HL-60 (cell line): Measurements from ENCODE around the gene ZNF423.

Experiments
- DNase-seq, 2 experiments: peaks; one replicate each; pipeline ENCODE4 v3.0.0-alpha.2; 2010 to 2020; ENCODE audit warnings: low read depth in 1 of 2, low spot score in 1 of 2
- H3K27ac ChIP-seq: fragments of 250-450 bp; sonication (Bioruptor Pico); replicated peaks from 2 replicates; pipeline ENCODE4 v1.5.1; 2020; ENCODE audit warnings: mild to moderate bottlenecking, moderate library complexity
- H3K27me3 ChIP-seq: fragments of 250-450 bp; sonication (Bioruptor Pico); 2 replicates; pipeline ENCODE4 v1.5.1; 2021; ENCODE audit warnings: mild to moderate bottlenecking, moderate library complexity; ENCODE audit not compliant: insufficient read depth, poor library complexity, severe bottlenecking
- H3K4me3 ChIP-seq: replicated peaks from 2 replicates; pipeline ENCODE4 v1.5.1; 2011; ENCODE audit warnings: mild to moderate bottlenecking, control low read depth, low read length; ENCODE audit not compliant: insufficient read depth
- GABPA ChIP-seq: IDR thresholded peaks from 2 replicates; pipeline ENCODE4 v1.6.1; 2012; ENCODE audit warnings: low read depth
- POLR2AphosphoS5 ChIP-seq: IDR thresholded peaks from 2 replicates; pipeline ENCODE4 v1.6.1; 2012; ENCODE audit warnings: low read depth
- SPI1 ChIP-seq: IDR thresholded peaks from 2 replicates; pipeline ENCODE4 v1.6.1; 2012; ENCODE audit warnings: low read depth, mild to moderate bottlenecking, borderline replicate concordance
- TF ChIP-seq, protein P1 (sequence below): IDR thresholded peaks from one replicate; pipeline ENCODE4 v1.5.1; 2011; ENCODE audit warnings: low read length, control low read depth, inconsistent platforms; ENCODE audit not compliant: insufficient read depth
- TF ChIP-seq, protein P2 (sequence below): IDR thresholded peaks from 2 replicates; pipeline ENCODE4 v1.6.1; 2012; ENCODE audit warnings: low read depth; ENCODE audit not compliant: insufficient replicate concordance

The ZNF423 gene

DNA sequence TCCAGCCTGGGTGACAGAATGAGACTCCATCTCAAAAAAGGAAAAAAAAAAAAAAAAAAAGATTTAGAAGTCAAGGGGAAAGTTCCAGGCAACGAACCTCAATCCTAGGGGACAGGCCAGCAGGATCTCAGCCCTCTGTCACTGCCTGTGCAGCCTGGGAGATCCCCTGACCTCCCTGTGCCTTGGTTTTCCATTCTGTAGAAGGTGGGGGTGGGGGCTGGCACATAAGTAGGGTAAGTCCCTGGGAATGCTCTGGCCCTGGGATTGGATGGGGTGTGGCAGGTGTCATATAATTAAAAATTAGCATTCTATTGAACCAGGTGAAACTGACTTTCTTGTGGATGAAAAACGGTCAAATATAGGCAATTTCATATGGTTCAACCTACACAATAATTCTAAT lies 391.8 kb downstream of the ZNF423 start:
- no peak for DNase-seq
- no peaks in the 10 kb centered on the region for H3K27me3 ChIP-seq
- H3K27ac ChIP-seq = no peak overlapping the region
- TF ChIP-seq SPI1 = no peak
- TF ChIP-seq POLR2AphosphoS5 = no peak
- TF ChIP-seq, protein P1, sequence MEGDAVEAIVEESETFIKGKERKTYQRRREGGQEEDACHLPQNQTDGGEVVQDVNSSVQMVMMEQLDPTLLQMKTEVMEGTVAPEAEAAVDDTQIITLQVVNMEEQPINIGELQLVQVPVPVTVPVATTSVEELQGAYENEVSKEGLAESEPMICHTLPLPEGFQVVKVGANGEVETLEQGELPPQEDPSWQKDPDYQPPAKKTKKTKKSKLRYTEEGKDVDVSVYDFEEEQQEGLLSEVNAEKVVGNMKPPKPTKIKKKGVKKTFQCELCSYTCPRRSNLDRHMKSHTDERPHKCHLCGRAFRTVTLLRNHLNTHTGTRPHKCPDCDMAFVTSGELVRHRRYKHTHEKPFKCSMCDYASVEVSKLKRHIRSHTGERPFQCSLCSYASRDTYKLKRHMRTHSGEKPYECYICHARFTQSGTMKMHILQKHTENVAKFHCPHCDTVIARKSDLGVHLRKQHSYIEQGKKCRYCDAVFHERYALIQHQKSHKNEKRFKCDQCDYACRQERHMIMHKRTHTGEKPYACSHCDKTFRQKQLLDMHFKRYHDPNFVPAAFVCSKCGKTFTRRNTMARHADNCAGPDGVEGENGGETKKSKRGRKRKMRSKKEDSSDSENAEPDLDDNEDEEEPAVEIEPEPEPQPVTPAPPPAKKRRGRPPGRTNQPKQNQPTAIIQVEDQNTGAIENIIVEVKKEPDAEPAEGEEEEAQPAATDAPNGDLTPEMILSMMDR = no peak
- TF ChIP-seq, protein P2, sequence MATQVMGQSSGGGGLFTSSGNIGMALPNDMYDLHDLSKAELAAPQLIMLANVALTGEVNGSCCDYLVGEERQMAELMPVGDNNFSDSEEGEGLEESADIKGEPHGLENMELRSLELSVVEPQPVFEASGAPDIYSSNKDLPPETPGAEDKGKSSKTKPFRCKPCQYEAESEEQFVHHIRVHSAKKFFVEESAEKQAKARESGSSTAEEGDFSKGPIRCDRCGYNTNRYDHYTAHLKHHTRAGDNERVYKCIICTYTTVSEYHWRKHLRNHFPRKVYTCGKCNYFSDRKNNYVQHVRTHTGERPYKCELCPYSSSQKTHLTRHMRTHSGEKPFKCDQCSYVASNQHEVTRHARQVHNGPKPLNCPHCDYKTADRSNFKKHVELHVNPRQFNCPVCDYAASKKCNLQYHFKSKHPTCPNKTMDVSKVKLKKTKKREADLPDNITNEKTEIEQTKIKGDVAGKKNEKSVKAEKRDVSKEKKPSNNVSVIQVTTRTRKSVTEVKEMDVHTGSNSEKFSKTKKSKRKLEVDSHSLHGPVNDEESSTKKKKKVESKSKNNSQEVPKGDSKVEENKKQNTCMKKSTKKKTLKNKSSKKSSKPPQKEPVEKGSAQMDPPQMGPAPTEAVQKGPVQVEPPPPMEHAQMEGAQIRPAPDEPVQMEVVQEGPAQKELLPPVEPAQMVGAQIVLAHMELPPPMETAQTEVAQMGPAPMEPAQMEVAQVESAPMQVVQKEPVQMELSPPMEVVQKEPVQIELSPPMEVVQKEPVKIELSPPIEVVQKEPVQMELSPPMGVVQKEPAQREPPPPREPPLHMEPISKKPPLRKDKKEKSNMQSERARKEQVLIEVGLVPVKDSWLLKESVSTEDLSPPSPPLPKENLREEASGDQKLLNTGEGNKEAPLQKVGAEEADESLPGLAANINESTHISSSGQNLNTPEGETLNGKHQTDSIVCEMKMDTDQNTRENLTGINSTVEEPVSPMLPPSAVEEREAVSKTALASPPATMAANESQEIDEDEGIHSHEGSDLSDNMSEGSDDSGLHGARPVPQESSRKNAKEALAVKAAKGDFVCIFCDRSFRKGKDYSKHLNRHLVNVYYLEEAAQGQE = no peak
- TF ChIP-seq GABPA = no peak
- H3K4me3 ChIP-seq = no peak overlapping the region

DNA sequence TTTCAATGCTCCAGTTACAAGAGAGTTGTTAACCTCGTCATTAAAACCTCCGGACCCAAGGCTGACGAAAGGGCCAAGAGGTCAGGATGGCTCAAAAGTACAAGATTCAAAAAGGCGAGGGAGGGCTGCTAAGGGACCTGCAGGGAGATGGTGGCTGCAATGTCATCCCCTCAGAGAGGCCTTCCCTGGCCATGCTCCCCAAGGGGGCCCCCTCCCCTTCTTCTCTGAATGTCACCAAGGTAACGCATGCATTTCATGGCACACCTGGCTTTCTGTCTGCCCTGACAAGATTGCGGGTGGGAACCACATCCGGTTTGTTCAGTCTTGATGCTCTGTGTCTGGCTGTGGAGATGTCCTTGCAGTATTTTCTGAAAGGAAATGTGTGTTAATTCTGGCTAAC lies 392.4 kb downstream of the ZNF423 start:
- Histone ChIP-seq H3K27ac (no peak overlapping the region), H3K27me3 (no peaks in the 10 kb centered on the region), H3K4me3 (no peak overlapping the region)
- TF ChIP-seq GABPA (no peak), POLR2AphosphoS5 (no peak), SPI1 (no peak)
- TF ChIP-seq, protein P1 = no peak
- DNase-seq = no peak

DNA sequence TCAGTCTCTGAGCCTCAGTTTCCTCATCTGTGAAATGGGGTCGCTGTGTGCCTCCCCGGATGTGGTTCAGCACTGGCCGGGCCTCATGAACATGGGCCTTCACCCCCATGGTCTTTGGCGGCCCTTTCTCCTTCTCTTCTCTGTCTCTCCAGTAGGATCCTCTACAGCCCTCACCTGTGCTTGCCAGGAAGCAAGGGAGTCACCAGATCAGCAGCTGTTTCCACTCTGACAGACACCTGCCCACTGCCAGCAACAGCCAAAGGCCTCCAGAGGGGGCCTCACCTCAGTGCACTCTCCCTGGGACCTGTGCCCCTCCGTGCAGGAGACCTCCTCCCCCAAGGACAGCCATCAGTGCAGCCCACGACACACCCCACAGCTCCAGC lies 392.9 kb downstream of the ZNF423 start:
- TF ChIP-seq POLR2AphosphoS5 (no peak), SPI1 (no peak), GABPA (no peak)
- TF ChIP-seq, protein P1 = no peak
- TF ChIP-seq, protein P2 = no peak
- H3K27ac ChIP-seq = no peak overlapping the region
- no peaks in the 10 kb centered on the region for H3K27me3 ChIP-seq
- H3K4me3 ChIP-seq = no peak overlapping the region
- DNase-seq = no peak

DNA sequence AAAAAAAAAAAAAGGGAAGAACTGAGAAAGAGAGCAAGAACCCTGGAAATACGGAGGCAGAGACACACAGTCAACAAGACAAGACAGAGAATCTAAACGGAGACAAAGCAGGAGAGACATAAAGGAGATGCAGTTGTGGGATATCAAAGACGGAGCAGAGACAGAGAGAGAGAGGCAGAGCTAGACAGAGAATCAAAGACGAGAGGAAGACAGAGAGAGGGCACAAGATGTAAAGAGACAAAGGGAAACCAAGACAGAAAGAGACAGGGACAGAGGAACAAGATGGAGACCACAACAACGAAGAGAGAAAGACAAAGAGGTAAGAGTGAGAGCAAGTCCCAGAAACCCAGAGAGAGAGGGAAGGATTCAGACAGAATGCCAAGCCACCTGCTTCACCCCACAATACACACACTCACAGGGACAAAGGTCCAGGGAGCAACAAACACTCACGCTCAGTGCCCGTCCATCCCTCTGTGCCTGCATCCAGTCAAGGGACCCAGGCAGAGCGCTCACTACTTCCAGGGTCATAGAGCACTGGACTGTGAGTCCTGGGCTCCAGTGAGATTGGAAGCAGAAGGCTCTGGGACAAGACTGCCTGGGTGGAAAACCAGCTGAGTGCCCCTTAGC lies 393.4 kb downstream of the ZNF423 start:
- H3K27ac ChIP-seq = no peak overlapping the region

More for the DNA sequence above, 393.4 kb downstream of the ZNF423 start:
- DNase-seq = no peak
- Histone ChIP-seq H3K27me3 (no peaks in the 10 kb centered on the region), H3K4me3 (no peak overlapping the region)
- no peak for TF ChIP-seq GABPA
- TF ChIP-seq SPI1 = no peak
- TF ChIP-seq POLR2AphosphoS5 = no peak
- TF ChIP-seq, protein P1 = no peak
- TF ChIP-seq, protein P2 = no peak
